GM12878 (cell line): Measurements from ENCODE around the gene SOX5. TPM values are rescaled to one million over a fixed set of nuclear protein-coding genes. Genes with fewer than 3 reads are reported as not detected.

Experiments
- ATAC-seq: fragments of 200-7000 bp; cut with Tn5 transposase; 3 replicates; pipeline ENCODE4 v1.9.1; 2020; ENCODE audit warnings: mild to moderate bottlenecking, moderate library complexity
- BruUV-seq: library from RNA; stranded (reverse); fragments of 400-500 nt; replicated peaks from 2 replicates; lab custom pipeline; 2021; lab: Mats Ljungman, UMichigan
- CTCF ChIA-PET: fragments of 300-600 bp; sonication (Branson Sonifier 250); formaldehyde crosslinking; extraction: SDS; loops from one replicate; lab custom pipeline; 2021; ENCODE audit warnings: inconsistent platforms; lab: Yijun Ruan, JAX
- POLR2A ChIA-PET: fragments of 350-600 bp; formaldehyde crosslinking; extraction: SDS; loops from one replicate; lab custom pipeline; 2021; ENCODE audit warnings: inconsistent platforms; lab: Charles Lee
- RAD21 ChIA-PET: fragments of 300-600 bp; sonication (Branson Sonifier 250); formaldehyde crosslinking; loops from one replicate; lab custom pipeline; 2023; ENCODE audit warnings: antibody characterized with exemption; ENCODE audit not compliant: unreplicated experiment; lab: Charles Lee
- SMC1A ChIA-PET: fragments of 300-600 bp; sonication (Branson Sonifier 250); formaldehyde crosslinking; loops from one replicate; lab custom pipeline; 2023; ENCODE audit not compliant: unreplicated experiment, uncharacterized antibody; lab: Charles Lee
- DNase-seq: peaks from one replicate; pipeline ENCODE4 v3.0.0-alpha.2; 2011; ENCODE audit warnings: low read depth, low spot score
- FAIRE-seq: peaks from 3 replicates; lab custom pipeline; 2011; peaks lifted over from hg19 to GRCh38; lab: Jason Lieb, UNC
- H2AFZ ChIP-seq: 2 replicates; pipeline ENCODE4 v1.6.0; 2011; ENCODE audit warnings: low read depth, low read length, control low read depth; ENCODE audit not compliant: control insufficient read depth
- H3K27ac ChIP-seq: 2 replicates; pipeline ENCODE4 v1.5.1; 2011; ENCODE audit warnings: control low read depth; ENCODE audit not compliant: control insufficient read depth, insufficient read depth
- H3K27me3 ChIP-seq, 2 experiments: replicated peaks in 1 of 2; 2 replicates each; pipeline versions ENCODE4 v1.6.0 to v1.6.1; 2011; ENCODE audit warnings: low read length in 1 of 2; ENCODE audit not compliant: control insufficient read depth in 2 of 2, insufficient read depth in 2 of 2
- H3K36me3 ChIP-seq, 2 experiments: 2 replicates each; pipeline ENCODE4 v1.5.1; 2011; ENCODE audit warnings: low read length in 1 of 2; ENCODE audit not compliant: control insufficient read depth in 2 of 2, insufficient read depth in 2 of 2
- H3K4me1 ChIP-seq: 2 replicates; pipeline ENCODE4 v1.6.1; 2011; ENCODE audit warnings: mild to moderate bottlenecking, low read length, moderate library complexity, mixed read lengths; ENCODE audit not compliant: control insufficient read depth, insufficient read depth
- H3K4me2 ChIP-seq: 2 replicates; pipeline ENCODE4 v1.6.0; 2011; ENCODE audit warnings: control low read depth; ENCODE audit not compliant: control insufficient read depth, insufficient read depth
- H3K4me3 ChIP-seq: fragments of 200-600 bp; sonication (generic); 2 replicates; pipeline ENCODE4 v1.5.1; 2016
- H3K79me2 ChIP-seq: 2 replicates; pipeline ENCODE4 v1.6.0; 2011; ENCODE audit warnings: low read length; ENCODE audit not compliant: control insufficient read depth, insufficient read depth
- H3K9ac ChIP-seq: 2 replicates; pipeline ENCODE4 v1.8.0; 2011; ENCODE audit warnings: low read length, control low read depth, mixed read lengths; ENCODE audit not compliant: control insufficient read depth, insufficient read depth
- H3K9me3 ChIP-seq: replicated peaks from 3 replicates; pipeline ENCODE4 v1.5.1; 2011; ENCODE audit warnings: mild to moderate bottlenecking, low read length; ENCODE audit not compliant: control insufficient read depth, insufficient read depth
- H4K20me1 ChIP-seq: 2 replicates; pipeline ENCODE4 v1.6.0; 2011; ENCODE audit not compliant: control insufficient read depth, insufficient read depth
- ATF7 ChIP-seq: fragments of 450-650 bp; IDR thresholded peaks from 2 replicates; pipeline ENCODE4 v1.6.1; 2016; ENCODE audit warnings: low read depth, mild to moderate bottlenecking
- CBFB ChIP-seq: IDR thresholded peaks from 2 replicates; pipeline ENCODE4 v1.6.1; 2016; ENCODE audit warnings: antibody characterized with exemption, low read depth
- CEBPZ ChIP-seq: fragments of 150-350 bp; IDR thresholded peaks from 2 replicates; pipeline ENCODE4 v1.6.1; 2016; ENCODE audit warnings: low read depth, low read length
- GABPA ChIP-seq: IDR thresholded peaks from 2 replicates; pipeline ENCODE4 v1.6.1; 2014; ENCODE audit warnings: antibody characterized with exemption, low read depth, mild to moderate bottlenecking, inconsistent platforms
- HDAC2 ChIP-seq: fragments of 200-600 bp; sonication (generic); IDR thresholded peaks from 2 replicates; pipeline ENCODE4 v1.6.1; 2017
- HDAC6 ChIP-seq: fragments of 200-600 bp; sonication (generic); IDR thresholded peaks from one replicate; pipeline ENCODE4 v1.8.0; 2017; ENCODE audit warnings: antibody characterized with exemption; ENCODE audit not compliant: unreplicated experiment
- KAT2A ChIP-seq: conservative IDR thresholded peaks from 2 replicates; pipeline ENCODE4 v1.6.1; 2011; ENCODE audit warnings: low read depth, low read length; ENCODE audit not compliant: control insufficient read depth
- KDM1A ChIP-seq: fragments of 200-600 bp; sonication (generic); IDR thresholded peaks from 2 replicates; pipeline ENCODE4 v1.6.1; 2016; ENCODE audit warnings: borderline replicate concordance
- MEF2A ChIP-seq: IDR thresholded peaks from 2 replicates; pipeline ENCODE4 v1.6.1; 2011; ENCODE audit warnings: low read depth, mild to moderate bottlenecking, low read length, moderate library complexity; ENCODE audit not compliant: insufficient read depth
- PML ChIP-seq: IDR thresholded peaks from 2 replicates; pipeline ENCODE4 v1.6.1; 2012; ENCODE audit warnings: low read length, inconsistent platforms
- POLR2AphosphoS5 ChIP-seq: IDR thresholded peaks from 2 replicates; pipeline ENCODE4 v1.6.1; 2011; ENCODE audit warnings: mild to moderate bottlenecking, low read length, inconsistent platforms
- RAD21 ChIP-seq: IDR thresholded peaks from 2 replicates; pipeline ENCODE4 v1.6.1; 2011; ENCODE audit warnings: mild to moderate bottlenecking, low read depth, low read length, moderate library complexity; ENCODE audit not compliant: insufficient read depth
- RBBP5 ChIP-seq: fragments of 200-600 bp; sonication (generic); conservative IDR thresholded peaks from 2 replicates; pipeline ENCODE4 v1.6.1; 2016
- ZNF274 ChIP-seq: IDR thresholded peaks from one replicate; pipeline ENCODE4 v1.8.0; 2011; ENCODE audit not compliant: insufficient read length, insufficient read depth
- ZNF622 ChIP-seq: fragments of 450-650 bp; IDR thresholded peaks from 2 replicates; pipeline ENCODE4 v1.6.1; 2017; ENCODE audit warnings: mild to moderate bottlenecking, inconsistent platforms
- ZNF687 ChIP-seq: fragments of 450-650 bp; IDR thresholded peaks from 2 replicates; pipeline ENCODE4 v1.6.1; 2017; ENCODE audit warnings: mild to moderate bottlenecking, moderate library complexity
- in situ Hi-C: fragments of 300-500 bp; cut with MboI; formaldehyde crosslinking; loops from 9 replicates; pipeline ENCODE4 v1.14.3; 2018; ENCODE audit warnings: mixed read lengths
- intact Hi-C: fragments of 100-400 bp; cut with micrococcal nuclease; formaldehyde crosslinking; loops from one replicate; pipeline ENCODE4 v1.14.2; 2022; ENCODE audit not compliant: unreplicated experiment
- polyA plus RNA-seq, 11 experiments: library from polyadenylated mRNA; depleted of rRNA in 4 of 11; unstranded in 6 of 11; stranded (reverse) in 5 of 11; fragments of >200 nt; fragmentation: Nextera tagmentation in 4 of 11; fragmentation: Illumina TruSeq in 1 of 11; extraction: Ambion mirVana in 4 of 11; extraction: Trizol in 1 of 11; gene quantifications; 1 replicate in 1 of 11; 2 replicates in 10 of 11; pipeline versions ENCODE4 v1.2.1 to v1.2.3, GENCODE V29; 2011 to 2016; ENCODE audit warnings: inconsistent platforms in 2 of 11, missing spikeins in 2 of 11, low read depth in 1 of 11
- total RNA-seq, 4 experiments: library from RNA; depleted of rRNA in 3 of 4; stranded (reverse); fragments of >200 nt in 3 of 4; fragmentation: Illumina TruSeq in 1 of 4; extraction: Trizol in 1 of 4; gene quantifications; 2 replicates each; pipeline versions ENCODE4 v1.2.1 to v1.2.3, GENCODE V29; 2013 to 2021
- TF ChIP-seq, protein P1 (sequence below): fragments of 450-650 bp; IDR thresholded peaks from 2 replicates; pipeline ENCODE4 v1.6.1; 2016; ENCODE audit warnings: mild to moderate bottlenecking
- TF ChIP-seq, protein P2 (sequence below): IDR thresholded peaks from 2 replicates; pipeline ENCODE4 v1.6.1; 2011; ENCODE audit warnings: low read depth, low read length, improper control_type of control experiment, borderline replicate concordance

SOX5 gene
- total and polyA plus RNA-seq, 10 of the 15 experiments (the other 5 are each of a cell fraction or from before 2014, with no cell fraction given), result 0.08 to 1.0 (median 0.24) TPM

- H3K4me2 ChIP-seq, result no peak overlapping the region
- RAD21 ChIA-PET, result no interaction called here
- CTCF ChIA-PET, result no interaction called here
- DNase-seq (no peak), ATAC-seq (no peak), FAIRE-seq (no peak)
- SMC1A ChIA-PET, result no interaction called here
- peaks cover 4% of the 10 kb centered on the region; the same call in 1 of the 2 replicates for H3K4me1 ChIP-seq
- no peak overlapping the region for H3K27ac ChIP-seq
- no peak overlapping the region for H2AFZ ChIP-seq
- no peaks in the 10 kb centered on the region for H3K79me2 ChIP-seq
- no peaks in the 10 kb centered on the region for H3K9me3 ChIP-seq
- no peak overlapping the region for H3K9ac ChIP-seq
- H3K36me3 ChIP-seq, result no peaks in the 10 kb centered on the region
- H3K4me3 ChIP-seq, result no peak overlapping the region
- no peaks in the 10 kb centered on the region for H3K27me3 ChIP-seq
- in situ Hi-C loops (no loop called here), intact Hi-C loops (no loop called here)
- no peaks in the 10 kb centered on the region for H4K20me1 ChIP-seq
- BruUV-seq, result no TSS peak
- POLR2A ChIA-PET, result no interaction called here
- TF ChIP-seq ZNF622 (no peak), PML (no peak), MEF2A (no peak), GABPA (no peak), ATF7 (no peak), POLR2AphosphoS5 (no peak), KDM1A (no peak), ZNF274 (no peak), RAD21 (no peak), RBBP5 (no peak), KAT2A (no peak), HDAC6 (no peak), ZNF687 (no peak), HDAC2 (no peak), CBFB (no peak), CEBPZ (no peak)
- TF ChIP-seq, protein P1, sequence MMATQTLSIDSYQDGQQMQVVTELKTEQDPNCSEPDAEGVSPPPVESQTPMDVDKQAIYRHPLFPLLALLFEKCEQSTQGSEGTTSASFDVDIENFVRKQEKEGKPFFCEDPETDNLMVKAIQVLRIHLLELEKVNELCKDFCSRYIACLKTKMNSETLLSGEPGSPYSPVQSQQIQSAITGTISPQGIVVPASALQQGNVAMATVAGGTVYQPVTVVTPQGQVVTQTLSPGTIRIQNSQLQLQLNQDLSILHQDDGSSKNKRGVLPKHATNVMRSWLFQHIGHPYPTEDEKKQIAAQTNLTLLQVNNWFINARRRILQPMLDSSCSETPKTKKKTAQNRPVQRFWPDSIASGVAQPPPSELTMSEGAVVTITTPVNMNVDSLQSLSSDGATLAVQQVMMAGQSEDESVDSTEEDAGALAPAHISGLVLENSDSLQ, result no peak
- TF ChIP-seq, protein P2, sequence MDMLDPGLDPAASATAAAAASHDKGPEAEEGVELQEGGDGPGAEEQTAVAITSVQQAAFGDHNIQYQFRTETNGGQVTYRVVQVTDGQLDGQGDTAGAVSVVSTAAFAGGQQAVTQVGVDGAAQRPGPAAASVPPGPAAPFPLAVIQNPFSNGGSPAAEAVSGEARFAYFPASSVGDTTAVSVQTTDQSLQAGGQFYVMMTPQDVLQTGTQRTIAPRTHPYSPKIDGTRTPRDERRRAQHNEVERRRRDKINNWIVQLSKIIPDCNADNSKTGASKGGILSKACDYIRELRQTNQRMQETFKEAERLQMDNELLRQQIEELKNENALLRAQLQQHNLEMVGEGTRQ, result no peak
Observed at GRCh38 chr12:23533265-23533664, 416.2 kb downstream of the SOX5 start.
